ENCODE results near the gene PRDM13.

GRCh38 chr6:99588618-99589289 is 17.9 kb upstream of the PRDM13 start:
- TF ChIP-seq CTCF (IDR thresholded peaks at IDR 0.05; ENCODE audit: low read depth, low read length, missing input control), result peak; percentile 43
- no peak for TF ChIP-seq REST (IDR thresholded peaks at IDR 0.05)
- no peak for TF ChIP-seq MAX (IDR thresholded peaks at IDR 0.05)
- no peak for TF ChIP-seq ZBTB33 (IDR thresholded peaks at IDR 0.05)
- peak; percentile 67 to 74 for TF ChIP-seq RAD21 (IDR thresholded peaks at IDR 0.05)
- TF ChIP-seq HNF4A (conservative IDR thresholded peaks at IDR 0.05), result no peak
- no peak for TF ChIP-seq RXRA (IDR thresholded peaks at IDR 0.05)
- no peak for TF ChIP-seq JUND (IDR thresholded peaks at IDR 0.05)
- no peak for TF ChIP-seq SP1 (IDR thresholded peaks at IDR 0.05)
- TF ChIP-seq ATF3 (IDR thresholded peaks at IDR 0.05), result no peak
- no peak for TF ChIP-seq FOXA1 (IDR thresholded peaks at IDR 0.05)

Measured in liver (tissue), 3 donors.